HUES64 (cell line): Measurements from ENCODE around the gene MRFAP1L1.
A peak's percentile ranks its signal among the peaks of the same experiment; 100 is the strongest.

Experiments used
- H3K27ac ChIP-seq: 2 replicates; pipeline ENCODE4 v1.7.0; 2013; ENCODE audit warnings: low read depth, low read length, inconsistent platforms
- H3K27me3 ChIP-seq: 2 replicates; pipeline ENCODE4 v1.6.1; 2013; ENCODE audit warnings: mild to moderate bottlenecking, low read length; ENCODE audit not compliant: insufficient read depth
- H3K36me3 ChIP-seq: 2 replicates; pipeline ENCODE4 v1.6.1; 2013; ENCODE audit warnings: mild to moderate bottlenecking, low read length; ENCODE audit not compliant: insufficient read depth
- H3K4me1 ChIP-seq: 2 replicates; pipeline ENCODE4 v1.6.1; 2013; ENCODE audit warnings: mild to moderate bottlenecking, low read length, moderate library complexity; ENCODE audit not compliant: insufficient read depth
- H3K4me3 ChIP-seq: 2 replicates; pipeline ENCODE4 v1.5.1; 2013; ENCODE audit warnings: mild to moderate bottlenecking, low read length, moderate library complexity
- H3K9ac ChIP-seq: 2 replicates; pipeline ENCODE4 v1.6.1; 2013; ENCODE audit warnings: mild to moderate bottlenecking, low read depth, low read length
- H3K9me3 ChIP-seq: 2 replicates; pipeline ENCODE4 v1.6.1; 2013; ENCODE audit warnings: low read depth, low read length; ENCODE audit not compliant: insufficient read depth
- WGBS: fragments of 150-250, 120-280 bp; methylation state at CpG from one replicate; pipeline ENCODE4 v1.1.7; 2013; ENCODE audit warnings: missing lambda C conversion rate; 5-methylcytosine and 5-hydroxymethylcytosine counted together

The MRFAP1L1 gene

DNA sequence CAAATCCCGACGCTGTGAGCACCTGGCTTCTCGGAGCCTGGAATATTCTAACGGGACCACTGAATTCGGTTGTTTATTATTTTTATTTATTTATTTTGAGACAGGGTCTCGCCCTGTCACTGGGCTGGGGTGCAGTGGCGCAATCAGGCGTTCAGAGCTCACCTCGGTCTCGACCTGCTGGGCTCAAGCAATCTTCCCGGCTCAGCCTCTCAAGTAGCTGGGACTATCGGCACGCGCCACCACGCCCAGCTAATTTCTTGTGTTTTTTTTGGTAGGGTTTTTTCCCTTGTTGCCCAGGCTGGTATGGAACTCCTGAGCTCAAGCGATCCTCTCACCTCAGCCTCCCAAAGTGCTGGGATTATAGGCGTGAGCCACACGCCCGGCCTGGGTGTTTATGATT is 37.5 kb downstream of the MRFAP1L1 start:
- Histone ChIP-seq H3K36me3 (peaks cover 17% of the 10 kb centered on the region), H3K9me3 (no peaks in the 10 kb centered on the region), H3K27me3 (no peaks in the 10 kb centered on the region), H3K9ac (no peak overlapping the region), H3K27ac (no peak overlapping the region), H3K4me3 (no peak overlapping the region), H3K4me1 (peaks cover 14% of the 10 kb centered on the region; the same call in 1 of the 2 replicates)
- 96% methylated on average over 19 of the region's 19 CpGs for WGBS

DNA sequence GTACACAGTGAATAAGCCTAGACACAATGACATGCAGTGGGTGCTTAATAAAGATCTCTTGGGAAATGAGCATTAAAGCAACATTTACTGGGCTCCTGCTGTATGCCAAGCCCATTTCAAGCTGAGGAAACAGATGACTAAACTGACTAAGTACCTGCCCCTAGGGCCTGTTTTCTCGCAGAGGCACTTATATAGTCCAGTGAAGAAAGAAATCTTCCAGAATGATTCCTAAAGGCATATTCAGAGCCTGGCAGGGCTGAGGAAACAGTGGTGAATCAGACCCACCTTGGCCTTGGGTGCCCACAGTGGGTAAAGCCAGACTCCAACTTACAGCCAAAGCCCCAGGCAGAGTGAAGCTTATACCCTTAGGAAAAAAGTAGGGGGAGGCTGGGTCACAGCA is 38.0 kb downstream of the MRFAP1L1 start:
- Histone ChIP-seq H3K4me3 (no peak overlapping the region), H3K9ac (no peak overlapping the region)
- WGBS, result 100% methylated on average over 1 of the region's 1 CpG

DNA sequence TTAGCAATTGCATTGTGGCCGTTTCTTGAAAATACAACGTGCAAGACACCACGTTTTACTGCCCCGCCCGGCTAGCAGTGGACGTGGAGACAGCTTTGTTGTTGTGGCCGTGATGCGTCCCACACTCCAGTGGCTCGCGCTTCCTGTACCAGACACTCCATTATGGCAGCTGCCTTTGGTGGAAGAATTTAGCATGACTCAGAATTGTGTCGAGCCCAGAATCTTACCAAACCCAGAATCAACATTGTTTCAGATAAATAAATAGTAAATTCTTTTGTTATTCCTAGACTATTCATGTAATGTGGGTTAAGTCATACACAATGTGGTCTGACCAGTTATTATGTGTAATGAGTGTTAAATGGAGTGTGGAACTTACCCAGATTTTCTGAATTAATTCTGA is 41.3 kb downstream of the MRFAP1L1 start:
- Histone ChIP-seq H3K36me3 (no peaks in the 10 kb centered on the region; the same call in 1 of the 2 replicates), H3K9ac (no peak overlapping the region), H3K4me1 (no peaks in the 10 kb centered on the region), H3K4me3 (no peak overlapping the region), H3K27me3 (peaks cover 16% of the 10 kb centered on the region), H3K27ac (no peak overlapping the region), H3K9me3 (no peaks in the 10 kb centered on the region)
- WGBS, result 93% methylated on average over 10 of the region's 11 CpGs

More for the DNA sequence above, 38.0 kb downstream of the MRFAP1L1 start:
- Histone ChIP-seq H3K36me3 (peaks cover 14% of the 10 kb centered on the region), H3K27me3 (no peaks in the 10 kb centered on the region), H3K4me1 (peaks cover 14% of the 10 kb centered on the region; the same call in 1 of the 2 replicates), H3K9me3 (no peaks in the 10 kb centered on the region), H3K27ac (no peak overlapping the region)

DNA sequence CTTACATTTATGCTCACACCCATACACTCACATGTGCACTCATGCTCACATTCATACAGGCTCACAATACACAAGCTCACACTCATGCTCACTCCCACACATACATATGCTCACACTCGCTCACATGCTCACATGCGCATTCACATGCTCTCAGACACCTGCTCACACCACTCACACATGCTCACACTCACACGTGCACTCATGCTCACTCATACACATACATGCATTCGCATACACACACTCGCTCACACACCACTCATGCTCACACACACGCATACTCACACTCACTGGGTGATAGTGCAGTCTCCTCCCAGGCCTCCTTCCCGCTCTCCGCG is 44.4 kb downstream of the MRFAP1L1 start:
- 98% methylated on average over 9 of the region's 9 CpGs for WGBS
- H3K36me3 ChIP-seq, result no peaks in the 10 kb centered on the region; the same call in 1 of the 2 replicates
- no peak overlapping the region for H3K27ac ChIP-seq
- H3K4me3 ChIP-seq, result no peak overlapping the region
- H3K9ac ChIP-seq, result no peak overlapping the region
- H3K9me3 ChIP-seq, result no peaks in the 10 kb centered on the region
- peaks cover 33% of the 10 kb centered on the region for H3K27me3 ChIP-seq
- no peaks in the 10 kb centered on the region for H3K4me1 ChIP-seq

DNA sequence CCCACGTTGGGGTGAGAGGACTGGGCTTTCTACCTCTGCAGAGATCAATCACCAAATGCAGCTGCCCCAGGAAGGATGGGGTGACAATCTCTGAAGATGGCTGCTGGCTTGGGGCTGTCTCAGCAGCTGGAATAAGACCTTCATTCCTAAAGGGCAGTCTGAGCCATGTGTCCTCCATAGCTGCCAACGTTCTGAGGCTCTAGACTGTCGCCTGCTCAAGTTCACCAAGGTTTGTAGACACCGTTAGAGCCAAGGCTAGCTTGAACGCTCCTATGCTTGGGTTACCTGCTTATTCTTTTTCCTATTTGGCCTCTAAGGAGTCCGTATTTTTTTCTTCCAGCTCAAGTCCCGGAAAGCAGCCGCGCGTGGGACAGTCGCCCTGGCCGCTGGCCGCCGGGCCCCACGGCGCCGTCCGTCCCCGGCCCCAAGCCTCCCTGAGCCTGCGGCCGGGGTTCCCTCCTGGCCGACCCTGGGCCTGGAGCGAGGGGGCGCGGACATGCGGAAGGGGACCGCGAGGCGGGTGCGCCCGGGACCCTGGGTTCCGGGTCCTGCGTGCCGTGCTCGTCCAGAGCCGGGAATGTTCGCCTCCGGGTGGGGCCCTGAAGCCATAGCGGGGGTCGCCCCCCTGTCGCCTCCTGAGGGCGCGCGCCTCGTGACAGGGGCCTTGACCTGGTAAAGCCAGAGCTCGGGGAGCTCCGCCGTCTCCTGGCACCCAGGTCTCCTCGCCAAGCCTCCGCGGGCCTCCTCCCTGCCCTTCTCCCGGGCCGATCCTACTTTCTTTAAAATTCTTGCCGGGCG is 45.9 kb downstream of the MRFAP1L1 start:
- Histone ChIP-seq H3K27me3 (peaks cover 48% of the 10 kb centered on the region), H3K9ac (no peak overlapping the region), H3K4me3 (peak overlapping the region; percentile 40), H3K4me1 (no peaks in the 10 kb centered on the region), H3K36me3 (no peaks in the 10 kb centered on the region), H3K9me3 (no peaks in the 10 kb centered on the region), H3K27ac (no peak overlapping the region)
- WGBS, result 93% methylated on average over 55 of the region's 55 CpGs

DNA sequence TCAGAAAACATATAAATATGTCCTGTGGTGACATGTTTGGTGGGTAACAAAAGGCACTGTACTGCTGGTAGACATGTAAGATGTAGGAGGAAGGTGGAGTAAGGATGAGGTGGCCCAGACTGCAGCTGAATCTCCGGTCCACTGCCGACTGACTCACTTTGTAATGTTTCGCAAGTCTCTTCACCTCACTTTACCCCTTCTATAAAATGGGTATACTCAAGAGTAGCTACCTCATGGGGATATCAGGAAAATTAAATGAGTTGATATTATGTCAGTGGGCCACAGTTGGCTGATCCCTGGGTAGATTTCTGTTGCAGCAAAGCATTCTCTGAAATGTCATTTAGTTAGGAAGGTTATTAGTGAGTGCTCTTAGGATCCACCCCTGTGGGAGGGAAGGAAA is 47.1 kb downstream of the MRFAP1L1 start:
- no peak overlapping the region for H3K4me3 ChIP-seq
- no CpG with 5 or more reads among the region's 3 CpGs for WGBS
- no peaks in the 10 kb centered on the region for H3K36me3 ChIP-seq
- H3K4me1 ChIP-seq, result 0 out of 2 replicates have a peak, but pooled peaks cover 6% of the 10 kb centered on the region
- H3K27ac ChIP-seq, result no peak overlapping the region
- peaks cover 60% of the 10 kb centered on the region for H3K27me3 ChIP-seq
- no peak overlapping the region for H3K9ac ChIP-seq
- H3K9me3 ChIP-seq, result no peaks in the 10 kb centered on the region

DNA sequence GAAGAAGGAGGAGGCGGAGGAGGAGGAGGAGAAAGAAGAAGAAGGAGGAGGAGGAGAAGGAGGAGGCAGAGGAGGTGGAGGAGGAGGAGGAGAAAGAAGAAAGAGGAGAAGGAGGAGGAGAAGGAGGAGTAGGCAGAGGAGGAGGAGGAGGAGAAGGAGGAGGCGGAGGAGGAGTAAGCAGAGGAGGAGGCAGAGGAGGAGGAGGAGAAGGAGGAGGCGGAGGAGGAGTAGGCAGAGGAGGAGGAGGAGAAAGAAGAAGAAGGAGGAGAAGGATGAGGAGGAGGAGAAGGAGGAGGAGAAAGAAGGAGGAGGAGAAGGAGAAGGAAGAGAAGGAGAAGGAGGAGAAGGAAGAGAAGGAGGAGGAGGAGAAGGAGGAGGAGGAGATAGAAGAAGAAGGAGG is 49.2 kb downstream of the MRFAP1L1 start:
- Histone ChIP-seq H3K4me1 (0 out of 2 replicates have a peak, but pooled peaks cover 6% of the 10 kb centered on the region), H3K27ac (no peak overlapping the region), H3K36me3 (no peaks in the 10 kb centered on the region), H3K27me3 (peaks cover 60% of the 10 kb centered on the region), H3K9me3 (no peaks in the 10 kb centered on the region), H3K4me3 (no peak overlapping the region), H3K9ac (no peak overlapping the region)
- 80% methylated on average over 3 of the region's 3 CpGs for WGBS

DNA sequence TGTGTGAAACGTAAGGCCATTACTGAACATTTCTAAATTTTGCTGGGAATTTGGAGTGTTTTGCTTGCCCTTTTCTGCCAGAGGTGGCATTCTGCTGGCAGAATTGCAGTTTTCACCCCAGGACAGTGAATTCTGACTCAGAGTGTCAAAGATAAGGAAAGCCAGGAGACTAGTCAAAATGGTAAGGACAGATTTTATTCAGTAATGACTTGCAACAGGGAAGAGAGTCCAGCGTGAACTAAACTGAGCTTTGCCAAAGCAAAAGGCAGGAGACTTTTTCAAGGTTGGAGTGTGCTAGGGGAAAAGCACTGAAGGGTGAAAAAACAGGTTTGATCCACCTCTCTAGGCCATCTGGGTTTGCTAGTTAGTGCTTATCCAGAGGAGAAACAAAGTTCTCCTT is 49.8 kb downstream of the MRFAP1L1 start:
- Histone ChIP-seq H3K4me1 (0 out of 2 replicates have a peak, but pooled peaks cover 6% of the 10 kb centered on the region), H3K36me3 (no peaks in the 10 kb centered on the region), H3K27ac (no peak overlapping the region), H3K9me3 (no peaks in the 10 kb centered on the region), H3K27me3 (peaks cover 59% of the 10 kb centered on the region), H3K9ac (no peak overlapping the region), H3K4me3 (no peak overlapping the region)
- WGBS, result 92% methylated on average over 2 of the region's 2 CpGs

DNA sequence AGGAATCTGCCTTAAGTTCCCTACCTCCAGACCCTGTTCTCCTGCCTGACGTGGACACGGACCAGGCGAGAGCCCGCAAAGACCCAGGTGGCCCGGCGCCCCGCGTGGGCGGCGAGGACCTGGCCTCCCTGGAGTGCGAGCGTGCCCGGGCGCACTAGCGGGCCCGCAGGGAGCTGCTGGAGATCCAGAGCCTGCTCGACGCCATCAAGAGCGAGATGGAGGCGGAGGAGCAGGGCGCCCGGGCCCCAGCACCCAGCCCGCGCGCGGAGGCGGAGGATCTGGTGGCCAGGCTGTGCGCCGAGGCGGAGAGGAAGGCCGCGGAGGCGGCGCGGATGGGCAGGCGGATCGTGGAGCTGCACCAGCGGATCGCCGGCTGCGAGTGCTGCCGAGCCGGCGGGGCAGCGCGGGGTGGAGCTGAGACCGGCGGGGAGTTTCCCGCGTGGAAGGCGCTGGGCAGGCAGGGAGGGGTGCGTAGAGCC is 51.0 kb downstream of the MRFAP1L1 start:
- Histone ChIP-seq H3K27me3 (peaks cover 47% of the 10 kb centered on the region), H3K36me3 (no peaks in the 10 kb centered on the region), H3K27ac (no peak overlapping the region), H3K4me1 (0 out of 2 replicates have a peak, but pooled peaks cover 6% of the 10 kb centered on the region), H3K4me3 (peak overlapping the region; percentile 45), H3K9ac (0 out of 2 replicates have a peak overlapping the region, but pooled peaks have one; percentile 47), H3K9me3 (no peaks in the 10 kb centered on the region)
- WGBS, result 24% methylated on average over 51 of the region's 52 CpGs

DNA sequence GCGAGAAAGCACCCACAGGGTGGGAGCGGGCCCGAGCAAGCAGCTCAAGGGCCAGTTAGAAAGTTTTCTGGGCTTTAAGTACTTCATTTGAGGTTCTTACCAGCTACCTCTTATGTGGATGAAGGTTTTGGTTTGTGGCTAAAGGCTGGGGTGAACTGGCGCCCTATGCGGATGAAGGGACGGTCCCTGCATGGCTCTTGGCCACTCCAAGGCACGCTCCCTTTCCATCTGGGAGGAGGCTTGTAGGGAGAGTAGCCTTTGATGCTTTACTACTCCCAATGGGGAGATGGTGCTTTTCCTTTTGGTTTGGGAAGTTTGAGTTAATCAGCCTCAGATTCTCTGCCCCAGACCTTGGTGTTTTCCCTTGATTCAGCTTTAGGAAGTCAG is 51.5 kb downstream of the MRFAP1L1 start:
- H3K9me3 ChIP-seq, result no peaks in the 10 kb centered on the region
- peaks cover 43% of the 10 kb centered on the region for H3K27me3 ChIP-seq
- H3K4me1 ChIP-seq, result 0 out of 2 replicates have a peak, but pooled peaks cover 6% of the 10 kb centered on the region
- H3K9ac ChIP-seq, result 0 out of 2 replicates have a peak overlapping the region, but pooled peaks have one; percentile 47
- H3K4me3 ChIP-seq, result peak overlapping the region; percentile 45
- H3K27ac ChIP-seq, result no peak overlapping the region
- WGBS, result 92% methylated on average over 7 of the region's 7 CpGs
- no peaks in the 10 kb centered on the region for H3K36me3 ChIP-seq
